PC-3 (cell line): ENCODE measurements around the gene ANKRD22. TPM values are rescaled to one million over a fixed set of nuclear protein-coding genes. Genes with fewer than 3 reads are reported as not detected.

ENCODE experiments used
- ATAC-seq: fragments of 200-7000 bp; cut with Tn5 transposase; 2 replicates; pipeline ENCODE4 v1.9.1; 2020; ENCODE audit warnings: mild to moderate bottlenecking, moderate library complexity
- BruUV-seq: library from RNA; stranded (reverse); fragments of 400-500 nt; replicated peaks from 2 replicates; lab custom pipeline; 2021; lab: Mats Ljungman, UMichigan
- CTCF ChIA-PET: fragments of 300-600 bp; sonication (Branson Sonifier 250); formaldehyde crosslinking; loops from one replicate; lab custom pipeline; 2022; ENCODE audit warnings: antibody characterized with exemption; lab: Charles Lee
- POLR2A ChIA-PET: fragments of 300-600 bp; sonication (Branson Sonifier 250); formaldehyde crosslinking; loops from one replicate; lab custom pipeline; 2022; ENCODE audit warnings: antibody characterized with exemption; ENCODE audit not compliant: unreplicated experiment; lab: Charles Lee
- DNase-seq: peaks from one replicate; pipeline ENCODE4 v3.0.0-alpha.2; 2015
- H2AFZ ChIP-seq: fragments of 300-600 bp; sonication (generic); 2 replicates; pipeline ENCODE4 v1.6.0; 2016; ENCODE audit warnings: antibody characterized with exemption, low read length
- H3F3A ChIP-seq: fragments of 300-600 bp; sonication (generic); one replicate; pipeline ENCODE4 v1.6.0; 2017; ENCODE audit warnings: antibody characterized with exemption, low read length, control low read depth, mild to moderate bottlenecking; ENCODE audit not compliant: unreplicated experiment
- H3K27ac ChIP-seq: fragments of 300-600 bp; sonication (generic); 2 replicates; pipeline ENCODE4 v1.5.1; 2016; ENCODE audit warnings: mild to moderate bottlenecking, low read length
- H3K27me3 ChIP-seq: fragments of 300-600 bp; sonication (generic); 2 replicates; pipeline ENCODE4 v1.6.1; 2016; ENCODE audit warnings: low read length, mixed read lengths
- H3K36me3 ChIP-seq: fragments of 300-600 bp; sonication (generic); 2 replicates; pipeline ENCODE4 v1.6.1; 2016; ENCODE audit warnings: low read depth, mixed run types, low read length, mixed read lengths
- H3K4me1 ChIP-seq: fragments of 300-600 bp; sonication (generic); 2 replicates; pipeline ENCODE4 v1.5.1; 2016; ENCODE audit warnings: low read length; ENCODE audit not compliant: insufficient read depth
- H3K4me2 ChIP-seq: fragments of 300-600 bp; sonication (generic); 2 replicates; pipeline ENCODE4 v1.6.0; 2016; ENCODE audit warnings: low read length
- H3K4me3 ChIP-seq: fragments of 300-600 bp; sonication (generic); 2 replicates; pipeline ENCODE4 v1.5.1; 2016; ENCODE audit warnings: mild to moderate bottlenecking, low read length, mixed read lengths
- H3K79me2 ChIP-seq: fragments of 300-600 bp; sonication (generic); 2 replicates; pipeline ENCODE4 v1.6.1; 2017; ENCODE audit warnings: low read length, mixed read lengths
- H3K9ac ChIP-seq: fragments of 300-600 bp; sonication (generic); 2 replicates; pipeline ENCODE4 v1.6.0; 2016; ENCODE audit warnings: mild to moderate bottlenecking, low read length
- H3K9me2 ChIP-seq: fragments of 300-600 bp; sonication (generic); replicated peaks from 2 replicates; pipeline ENCODE4 v1.6.1; 2016; ENCODE audit warnings: mixed run types, low read length, mixed read lengths
- H3K9me3 ChIP-seq: fragments of 300-600 bp; sonication (generic); 2 replicates; pipeline ENCODE4 v1.6.1; 2016; ENCODE audit warnings: low read length, mixed read lengths
- H4K20me1 ChIP-seq: fragments of 300-600 bp; sonication (generic); 2 replicates; pipeline ENCODE4 v1.6.1; 2016; ENCODE audit warnings: low read length, mixed read lengths
- EZH2 ChIP-seq: fragments of 300-600 bp; sonication (generic); IDR thresholded peaks from one replicate; pipeline ENCODE4 v1.6.1; 2017; ENCODE audit warnings: antibody characterized with exemption, mild to moderate bottlenecking, low read length; ENCODE audit not compliant: unreplicated experiment
- EZH2phosphoT487 ChIP-seq: fragments of 300-600 bp; sonication (generic); IDR thresholded peaks from 2 replicates; pipeline ENCODE4 v1.6.1; 2018; ENCODE audit warnings: mild to moderate bottlenecking, antibody characterized with exemption, low read length, borderline replicate concordance
- intact Hi-C: fragments of 100-400 bp; cut with micrococcal nuclease; formaldehyde crosslinking; loops from 2 replicates; pipeline ENCODE4 v1.9.0; 2023
- total RNA-seq: library from RNA; depleted of rRNA; stranded (reverse); fragments of >200 nt; gene quantifications from 2 replicates; pipeline ENCODE4 v1.2.3, GENCODE V29; 2014
- TF ChIP-seq, protein P1 (sequence below): fragments of 300-600 bp; sonication (generic); conservative IDR thresholded peaks from 2 replicates; pipeline ENCODE4 v1.5.1; 2017; ENCODE audit warnings: antibody characterized with exemption, low read depth, mild to moderate bottlenecking, low read length

The ANKRD22 gene
- total RNA-seq, 1 experiment from 2014 or later: 5.0 TPM

DNA sequence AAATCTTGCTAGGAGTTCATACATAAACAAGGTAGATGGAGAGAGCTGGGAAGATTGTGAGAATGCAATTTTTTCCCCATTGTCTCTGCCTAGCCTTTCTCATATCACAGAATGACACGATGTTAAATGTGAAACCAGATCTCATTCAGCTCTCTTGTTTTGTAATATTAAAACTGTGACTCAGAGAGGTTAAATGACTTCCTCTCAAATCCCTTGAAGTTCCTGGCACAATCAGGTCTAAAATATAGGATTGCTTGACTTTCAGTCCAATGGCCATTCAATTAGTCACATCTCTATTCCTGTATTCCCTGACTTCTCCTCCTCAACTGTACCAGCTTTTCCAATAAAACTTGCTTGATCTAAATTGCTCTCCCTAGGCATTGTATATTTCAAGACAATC lies 3.1 kb downstream of the ANKRD22 start:
- no TSS peak for BruUV-seq
- Histone ChIP-seq H3K36me3 (no peaks in the 10 kb centered on the region), H3K4me2 (peak overlapping the region; percentile 80), H3K4me3 (peak overlapping the region; percentile 42), H2AFZ (no peak overlapping the region), H3K9ac (no peak overlapping the region), H4K20me1 (no peaks in the 10 kb centered on the region), H3F3A (peaks cover 3% of the 10 kb centered on the region), H3K9me2 (no peaks in the 10 kb centered on the region), H3K79me2 (peaks cover 11% of the 10 kb centered on the region; the same call in 1 of the 2 replicates), H3K4me1 (peaks cover 41% of the 10 kb centered on the region), H3K27me3 (no peaks in the 10 kb centered on the region), H3K27ac (peak overlapping the region; percentile 63), H3K9me3 (no peaks in the 10 kb centered on the region)
- ATAC-seq: peak; percentile 73
- intact Hi-C loops: no loop called here
- ChIA-PET CTCF (interaction anchor here (0.6 to 0.8 kb wide), 2 partner anchors 10 to 13 kb away, joined by 3 to 5 read pairs; no protein-coding TSS in a partner anchor), POLR2A (no interaction called here)
- TF ChIP-seq EZH2 (no peak), EZH2phosphoT487 (no peak)
- TF ChIP-seq, protein P1, sequence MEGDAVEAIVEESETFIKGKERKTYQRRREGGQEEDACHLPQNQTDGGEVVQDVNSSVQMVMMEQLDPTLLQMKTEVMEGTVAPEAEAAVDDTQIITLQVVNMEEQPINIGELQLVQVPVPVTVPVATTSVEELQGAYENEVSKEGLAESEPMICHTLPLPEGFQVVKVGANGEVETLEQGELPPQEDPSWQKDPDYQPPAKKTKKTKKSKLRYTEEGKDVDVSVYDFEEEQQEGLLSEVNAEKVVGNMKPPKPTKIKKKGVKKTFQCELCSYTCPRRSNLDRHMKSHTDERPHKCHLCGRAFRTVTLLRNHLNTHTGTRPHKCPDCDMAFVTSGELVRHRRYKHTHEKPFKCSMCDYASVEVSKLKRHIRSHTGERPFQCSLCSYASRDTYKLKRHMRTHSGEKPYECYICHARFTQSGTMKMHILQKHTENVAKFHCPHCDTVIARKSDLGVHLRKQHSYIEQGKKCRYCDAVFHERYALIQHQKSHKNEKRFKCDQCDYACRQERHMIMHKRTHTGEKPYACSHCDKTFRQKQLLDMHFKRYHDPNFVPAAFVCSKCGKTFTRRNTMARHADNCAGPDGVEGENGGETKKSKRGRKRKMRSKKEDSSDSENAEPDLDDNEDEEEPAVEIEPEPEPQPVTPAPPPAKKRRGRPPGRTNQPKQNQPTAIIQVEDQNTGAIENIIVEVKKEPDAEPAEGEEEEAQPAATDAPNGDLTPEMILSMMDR: no peak
- DNase-seq: peak; percentile 81

DNA sequence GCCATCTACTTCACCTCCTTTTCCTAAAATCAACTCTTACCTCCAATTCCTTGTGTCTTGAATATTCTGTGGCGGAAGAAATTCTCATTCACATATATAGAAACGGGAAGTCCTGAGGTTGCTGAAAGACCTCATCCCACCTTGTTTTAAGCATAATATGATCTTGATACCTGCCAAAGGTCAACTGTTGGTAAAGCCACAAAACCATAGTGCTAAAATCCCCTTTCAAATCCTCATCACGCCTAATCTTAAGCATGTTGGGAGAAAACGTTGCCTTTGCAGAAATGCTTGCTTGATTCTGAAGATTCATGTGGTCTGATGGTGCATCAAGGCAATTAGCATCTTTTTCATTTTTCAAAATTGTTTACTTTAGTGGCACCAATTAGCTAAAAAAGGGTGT lies 8.5 kb downstream of the ANKRD22 start:
- POLR2A ChIA-PET: no interaction called here

More for the DNA sequence above, 8.5 kb downstream of the ANKRD22 start:
- Histone ChIP-seq H3F3A (no peaks in the 10 kb centered on the region), H3K27me3 (no peaks in the 10 kb centered on the region), H4K20me1 (no peaks in the 10 kb centered on the region), H3K9me3 (no peaks in the 10 kb centered on the region), H3K9me2 (no peaks in the 10 kb centered on the region), H2AFZ (no peak overlapping the region), H3K4me3 (no peak overlapping the region), H3K27ac (no peak overlapping the region), H3K9ac (no peak overlapping the region), H3K4me2 (no peak overlapping the region), H3K36me3 (no peaks in the 10 kb centered on the region), H3K4me1 (peaks cover under 1% of the 10 kb centered on the region; the same call in 1 of the 2 replicates), H3K79me2 (no peaks in the 10 kb centered on the region)
- DNase-seq: no peak
- BruUV-seq: no TSS peak
- CTCF ChIA-PET: no interaction called here
- TF ChIP-seq, protein P1: no peak
- TF ChIP-seq EZH2phosphoT487 (no peak), EZH2 (no peak)
- intact Hi-C loops: no loop called here
- no peak for ATAC-seq
